PC-3 (cell line): ENCODE data around the gene NDUFB5. TPM values are rescaled to one million over a fixed set of nuclear protein-coding genes. Genes with fewer than 3 reads are reported as not detected.

Experiments
- ATAC-seq: fragments of 200-7000 bp; cut with Tn5 transposase; 2 replicates; pipeline ENCODE4 v1.9.1; 2020; ENCODE audit warnings: mild to moderate bottlenecking, moderate library complexity
- BruUV-seq: library from RNA; stranded (reverse); fragments of 400-500 nt; replicated peaks from 2 replicates; lab custom pipeline; 2021; lab: Mats Ljungman, UMichigan
- CTCF ChIA-PET: fragments of 300-600 bp; sonication (Branson Sonifier 250); formaldehyde crosslinking; loops from one replicate; lab custom pipeline; 2022; ENCODE audit warnings: antibody characterized with exemption; lab: Charles Lee
- POLR2A ChIA-PET: fragments of 300-600 bp; sonication (Branson Sonifier 250); formaldehyde crosslinking; loops from one replicate; lab custom pipeline; 2022; ENCODE audit warnings: antibody characterized with exemption; ENCODE audit not compliant: unreplicated experiment; lab: Charles Lee
- DNase-seq: peaks from one replicate; pipeline ENCODE4 v3.0.0-alpha.2; 2015
- H2AFZ ChIP-seq: fragments of 300-600 bp; sonication (generic); 2 replicates; pipeline ENCODE4 v1.6.0; 2016; ENCODE audit warnings: antibody characterized with exemption, low read length
- H3F3A ChIP-seq: fragments of 300-600 bp; sonication (generic); one replicate; pipeline ENCODE4 v1.6.0; 2017; ENCODE audit warnings: antibody characterized with exemption, low read length, control low read depth, mild to moderate bottlenecking; ENCODE audit not compliant: unreplicated experiment
- H3K27ac ChIP-seq: fragments of 300-600 bp; sonication (generic); 2 replicates; pipeline ENCODE4 v1.5.1; 2016; ENCODE audit warnings: mild to moderate bottlenecking, low read length
- H3K27me3 ChIP-seq: fragments of 300-600 bp; sonication (generic); 2 replicates; pipeline ENCODE4 v1.6.1; 2016; ENCODE audit warnings: low read length, mixed read lengths
- H3K36me3 ChIP-seq: fragments of 300-600 bp; sonication (generic); 2 replicates; pipeline ENCODE4 v1.6.1; 2016; ENCODE audit warnings: low read depth, mixed run types, low read length, mixed read lengths
- H3K4me1 ChIP-seq: fragments of 300-600 bp; sonication (generic); 2 replicates; pipeline ENCODE4 v1.5.1; 2016; ENCODE audit warnings: low read length; ENCODE audit not compliant: insufficient read depth
- H3K4me2 ChIP-seq: fragments of 300-600 bp; sonication (generic); 2 replicates; pipeline ENCODE4 v1.6.0; 2016; ENCODE audit warnings: low read length
- H3K4me3 ChIP-seq: fragments of 300-600 bp; sonication (generic); 2 replicates; pipeline ENCODE4 v1.5.1; 2016; ENCODE audit warnings: mild to moderate bottlenecking, low read length, mixed read lengths
- H3K79me2 ChIP-seq: fragments of 300-600 bp; sonication (generic); 2 replicates; pipeline ENCODE4 v1.6.1; 2017; ENCODE audit warnings: low read length, mixed read lengths
- H3K9ac ChIP-seq: fragments of 300-600 bp; sonication (generic); 2 replicates; pipeline ENCODE4 v1.6.0; 2016; ENCODE audit warnings: mild to moderate bottlenecking, low read length
- H3K9me2 ChIP-seq: fragments of 300-600 bp; sonication (generic); replicated peaks from 2 replicates; pipeline ENCODE4 v1.6.1; 2016; ENCODE audit warnings: mixed run types, low read length, mixed read lengths
- H3K9me3 ChIP-seq: fragments of 300-600 bp; sonication (generic); 2 replicates; pipeline ENCODE4 v1.6.1; 2016; ENCODE audit warnings: low read length, mixed read lengths
- H4K20me1 ChIP-seq: fragments of 300-600 bp; sonication (generic); 2 replicates; pipeline ENCODE4 v1.6.1; 2016; ENCODE audit warnings: low read length, mixed read lengths
- CTCF ChIP-seq: fragments of 300-600 bp; sonication (generic); conservative IDR thresholded peaks from 2 replicates; pipeline ENCODE4 v1.5.1; 2017; ENCODE audit warnings: antibody characterized with exemption, low read depth, mild to moderate bottlenecking, low read length
- EZH2 ChIP-seq: fragments of 300-600 bp; sonication (generic); IDR thresholded peaks from one replicate; pipeline ENCODE4 v1.6.1; 2017; ENCODE audit warnings: antibody characterized with exemption, mild to moderate bottlenecking, low read length; ENCODE audit not compliant: unreplicated experiment
- EZH2phosphoT487 ChIP-seq: fragments of 300-600 bp; sonication (generic); IDR thresholded peaks from 2 replicates; pipeline ENCODE4 v1.6.1; 2018; ENCODE audit warnings: mild to moderate bottlenecking, antibody characterized with exemption, low read length, borderline replicate concordance
- intact Hi-C: fragments of 100-400 bp; cut with micrococcal nuclease; formaldehyde crosslinking; loops from 2 replicates; pipeline ENCODE4 v1.9.0; 2023
- total RNA-seq: library from RNA; depleted of rRNA; stranded (reverse); fragments of >200 nt; gene quantifications from 2 replicates; pipeline ENCODE4 v1.2.3, GENCODE V29; 2014

NDUFB5 gene
- total RNA-seq, 1 experiment from 2014 or later, result 126 TPM

- H4K20me1 ChIP-seq, result no peaks in the 10 kb centered on the region
- ChIA-PET POLR2A (no interaction called here), CTCF (interaction anchor here (0.6 kb wide), 1 partner anchor 9 kb away, joined by 6 read pairs; no protein-coding TSS in a partner anchor)
- no peaks in the 10 kb centered on the region for H3K9me2 ChIP-seq
- H3K4me1 ChIP-seq, result peaks cover 6% of the 10 kb centered on the region
- peaks cover 22% of the 10 kb centered on the region for H3K36me3 ChIP-seq
- TF ChIP-seq CTCF (no peak), EZH2 (no peak), EZH2phosphoT487 (no peak)
- H3K79me2 ChIP-seq, result 0 out of 2 replicates have a peak, but pooled peaks cover 3% of the 10 kb centered on the region
- H3K27ac ChIP-seq, result no peak overlapping the region
- no peaks in the 10 kb centered on the region for H3K9me3 ChIP-seq
- DNase-seq, result peak; percentile 42
- H3K4me3 ChIP-seq, result no peak overlapping the region
- intact Hi-C loops, result no loop called here
- no peak overlapping the region for H3K4me2 ChIP-seq
- H3F3A ChIP-seq, result no peaks in the 10 kb centered on the region
- no peaks in the 10 kb centered on the region for H3K27me3 ChIP-seq
- BruUV-seq, result no TSS peak
- H3K9ac ChIP-seq, result no peak overlapping the region
- ATAC-seq, result peak; percentile 81
- no peak overlapping the region for H2AFZ ChIP-seq
These were observed 19.9 kb downstream of the NDUFB5 start for GRCh38 chr3:179624451-179624850.

DNA sequence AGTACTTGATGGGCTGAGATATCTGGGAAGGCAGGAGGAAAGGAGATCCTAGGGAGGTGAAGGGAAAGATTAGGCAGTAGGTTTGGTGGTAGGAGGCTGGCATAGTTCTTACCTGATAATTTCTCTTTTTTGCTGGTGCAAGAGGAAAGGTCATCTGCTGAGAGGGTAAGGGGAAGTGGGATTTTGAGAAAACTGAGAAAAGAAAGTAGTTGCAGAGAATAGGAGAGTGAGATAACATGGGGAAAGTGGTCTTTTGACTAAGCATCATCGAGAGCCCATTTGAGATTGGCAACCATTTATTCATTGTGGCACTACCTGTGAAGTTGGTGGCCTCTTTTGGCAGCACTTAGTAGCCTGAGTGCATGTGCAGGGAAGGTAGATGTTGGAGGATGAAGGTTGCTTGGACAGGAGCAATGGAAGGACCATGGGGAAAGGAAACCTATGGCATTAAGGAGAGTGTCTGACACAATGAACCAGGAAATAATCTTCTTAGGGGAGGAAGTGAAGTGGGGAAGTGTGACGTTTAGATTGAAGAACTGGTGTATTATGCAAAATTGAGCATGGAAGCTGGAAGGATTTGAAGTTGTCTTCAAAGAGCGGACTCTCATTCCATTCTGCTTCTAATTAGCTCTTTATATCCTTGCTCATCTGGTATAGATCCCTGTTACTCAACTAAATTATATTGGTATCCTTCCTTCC lies 26.3 kb downstream of the NDUFB5 start:
- POLR2A ChIA-PET, result no interaction called here
- H3K27me3 ChIP-seq, result no peaks in the 10 kb centered on the region
- TF ChIP-seq CTCF, result no peak
- no peak for TF ChIP-seq EZH2phosphoT487
- no peak for TF ChIP-seq EZH2
- no peak for DNase-seq
- H3F3A ChIP-seq, result no peaks in the 10 kb centered on the region
- no peaks in the 10 kb centered on the region for H3K9me2 ChIP-seq
- intact Hi-C loops, result no loop called here
- H4K20me1 ChIP-seq, result no peaks in the 10 kb centered on the region
- H3K9me3 ChIP-seq, result no peaks in the 10 kb centered on the region
- no peak overlapping the region for H2AFZ ChIP-seq
- no peak for ATAC-seq
- no peaks in the 10 kb centered on the region for H3K36me3 ChIP-seq
- no peak overlapping the region for H3K27ac ChIP-seq
- H3K9ac ChIP-seq, result no peak overlapping the region
- no peak overlapping the region for H3K4me3 ChIP-seq
- no TSS peak for BruUV-seq
- H3K79me2 ChIP-seq, result no peaks in the 10 kb centered on the region
- CTCF ChIA-PET, result no interaction called here
- no peak overlapping the region for H3K4me2 ChIP-seq
- H3K4me1 ChIP-seq, result no peaks in the 10 kb centered on the region

DNA sequence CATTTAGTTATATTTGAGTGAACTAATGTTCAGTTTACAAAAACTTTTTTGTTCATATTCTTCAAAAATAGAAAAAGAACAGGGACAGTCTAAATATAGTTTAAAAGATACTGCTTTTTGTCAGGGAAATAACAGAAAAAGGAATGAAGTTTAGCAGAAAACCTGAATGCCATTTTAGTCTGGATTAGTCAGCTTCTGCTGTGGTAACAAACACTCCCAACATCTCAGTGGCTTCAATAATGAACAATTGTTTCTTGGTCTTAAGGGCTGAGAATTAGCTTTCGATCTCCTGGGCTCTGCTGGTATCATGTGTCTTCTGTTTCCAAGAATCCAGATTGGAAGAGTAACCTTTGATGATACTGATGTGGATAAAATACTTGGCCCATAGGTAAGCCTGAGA lies 35.9 kb downstream of the NDUFB5 start:
- no peaks in the 10 kb centered on the region for H3K79me2 ChIP-seq
- no peaks in the 10 kb centered on the region for H3K36me3 ChIP-seq
- H3K4me2 ChIP-seq, result no peak overlapping the region
- ChIA-PET POLR2A (no interaction called here), CTCF (no interaction called here)
- no peak overlapping the region for H3K4me3 ChIP-seq
- no peak for ATAC-seq
- no peaks in the 10 kb centered on the region for H4K20me1 ChIP-seq
- H3F3A ChIP-seq, result no peaks in the 10 kb centered on the region
- H3K9me3 ChIP-seq, result no peaks in the 10 kb centered on the region
- H3K9me2 ChIP-seq, result no peaks in the 10 kb centered on the region
- intact Hi-C loops, result no loop called here
- BruUV-seq, result no TSS peak
- no peak overlapping the region for H3K27ac ChIP-seq
- TF ChIP-seq EZH2, result no peak
- no peak for TF ChIP-seq EZH2phosphoT487
- no peak for TF ChIP-seq CTCF
- no peak for DNase-seq
- H2AFZ ChIP-seq, result no peak overlapping the region
- no peak overlapping the region for H3K9ac ChIP-seq
- peaks cover 4% of the 10 kb centered on the region; the same call in 1 of the 2 replicates for H3K4me1 ChIP-seq
- H3K27me3 ChIP-seq, result no peaks in the 10 kb centered on the region
